Upper lobe of left lung (tissue), 4 donors: ENCODE results near the gene RYK.

Experiments
- CTCF ChIP-seq, 6 experiments: fragments of 450-650 bp in 4 of 6; fragments of 200-600 bp in 2 of 6; sonication (generic) in 2 of 6; IDR thresholded peaks; one replicate each; pipeline ENCODE4 v1.5.1; 2016 to 2019; ENCODE audit warnings: antibody characterized with exemption in 6 of 6
- POLR2A ChIP-seq, 4 donors: fragments of 450-650 bp; IDR thresholded peaks; one replicate each; pipeline ENCODE4 v1.5.1; 2016 to 2017; ENCODE audit warnings: antibody characterized with exemption in 4 of 4, mild to moderate bottlenecking in 2 of 4

DNA sequence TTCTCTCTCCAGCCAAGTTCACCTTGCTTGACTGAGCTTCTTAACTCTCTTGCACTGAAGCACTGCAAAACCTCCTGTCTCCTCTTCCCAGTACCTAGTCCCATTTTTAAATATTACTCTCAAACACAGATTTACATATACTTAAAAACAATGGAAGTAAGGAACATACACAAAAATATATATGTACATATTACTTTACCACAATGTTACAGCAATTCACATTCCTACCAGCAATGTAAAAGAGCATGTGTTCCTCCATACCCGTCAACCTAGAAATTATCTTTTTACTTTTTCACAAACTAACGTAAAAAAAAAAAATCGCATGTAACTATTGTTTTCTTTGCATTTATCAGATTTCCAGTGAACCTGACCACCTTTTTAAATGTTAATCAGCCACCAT, 60.4 kb downstream of the RYK start:
- TF ChIP-seq POLR2A (IDR thresholded peaks at IDR 0.05) (no peak), CTCF (IDR thresholded peaks at IDR 0.05) (no peak)
